ENCODE data around the gene FKBP5.
A peak's percentile ranks its signal among the peaks of the same experiment; 100 is the strongest.
"Not testable (repeated sequence)": the region's sequence is repeated elsewhere in the genome, so short reads cannot be mapped to it uniquely, and the experiment has no call there.

The FKBP5 gene

GRCh38 chr6:35629876-35630378 lies 58.8 kb downstream of the FKBP5 start:
- no peak for DNase-seq (ENCODE audit: extremely low spot score, insufficient read length, low read depth)
- no peak for FAIRE-seq

- FAIRE-seq (no peak), DNase-seq (ENCODE audit: extremely low spot score, insufficient read length, low read depth) (no peak)
Measured at GRCh38 chr6:35626401-35626800, 62.3 kb downstream of the FKBP5 start.

GRCh38 chr6:35624341-35625070 lies 64.2 kb downstream of the FKBP5 start:
- DNase-seq (ENCODE audit: extremely low spot score, insufficient read length, low read depth) (no peak), FAIRE-seq (no peak)

- FAIRE-seq = no peak
- no peak for DNase-seq (ENCODE audit: extremely low spot score, insufficient read length, low read depth)
Measured at GRCh38 chr6:35622283-35622682, 66.4 kb downstream of the FKBP5 start.

- DNase-seq (ENCODE audit: extremely low spot score, insufficient read length, low read depth) (no peak), FAIRE-seq (no peak)
Measured at GRCh38 chr6:35620706-35621105, 68.0 kb downstream of the FKBP5 start.

GRCh38 chr6:35613762-35614161 lies 75.0 kb downstream of the FKBP5 start:
- FAIRE-seq = no peak
- no peak for DNase-seq (ENCODE audit: extremely low spot score, insufficient read length, low read depth)

- FAIRE-seq (no peak), DNase-seq (ENCODE audit: extremely low spot score, insufficient read length, low read depth) (no peak)
Measured at GRCh38 chr6:35611240-35611639, 77.5 kb downstream of the FKBP5 start.

- DNase-seq (ENCODE audit: extremely low spot score, insufficient read length, low read depth) = no peak
- FAIRE-seq = no peak
Measured at GRCh38 chr6:35610830-35611229, 77.9 kb downstream of the FKBP5 start.

GRCh38 chr6:35609588-35609987 lies 79.1 kb downstream of the FKBP5 start:
- DNase-seq (ENCODE audit: extremely low spot score, insufficient read length, low read depth) = no peak
- no peak for FAIRE-seq

GRCh38 chr6:35607517-35608233 lies 81.0 kb downstream of the FKBP5 start:
- no peak for FAIRE-seq
- no peak for DNase-seq (ENCODE audit: extremely low spot score, insufficient read length, low read depth)

- no peak for DNase-seq (ENCODE audit: extremely low spot score, insufficient read length, low read depth)
- no peak for FAIRE-seq
Measured at GRCh38 chr6:35605600-35605999, 83.1 kb downstream of the FKBP5 start.

GRCh38 chr6:35603326-35604202 lies 85.2 kb downstream of the FKBP5 start:
- no peak for DNase-seq (ENCODE audit: extremely low spot score, insufficient read length, low read depth)
- FAIRE-seq = no peak

GRCh38 chr6:35602133-35602946 lies 86.4 kb downstream of the FKBP5 start:
- DNase-seq (ENCODE audit: extremely low spot score, insufficient read length, low read depth) (no peak), FAIRE-seq (peak; percentile 50)

- DNase-seq (ENCODE audit: extremely low spot score, insufficient read length, low read depth) (no peak), FAIRE-seq (no peak)
Measured at GRCh38 chr6:35601331-35602132, 87.2 kb downstream of the FKBP5 start.

- no peak for FAIRE-seq
- no peak for DNase-seq (ENCODE audit: extremely low spot score, insufficient read length, low read depth)
Measured at GRCh38 chr6:35600659-35601125, 88.0 kb downstream of the FKBP5 start.

GRCh38 chr6:35599761-35600658 lies 88.7 kb downstream of the FKBP5 start:
- no peak for FAIRE-seq
- no peak for DNase-seq (ENCODE audit: extremely low spot score, insufficient read length, low read depth)

- DNase-seq (ENCODE audit: extremely low spot score, insufficient read length, low read depth); FAIRE-seq: not testable (repeated sequence)
Measured at GRCh38 chr6:35598621-35599020, 90.1 kb downstream of the FKBP5 start.
